Measurements from ENCODE around the gene NR1D1.

Gene NR1D1

DNA sequence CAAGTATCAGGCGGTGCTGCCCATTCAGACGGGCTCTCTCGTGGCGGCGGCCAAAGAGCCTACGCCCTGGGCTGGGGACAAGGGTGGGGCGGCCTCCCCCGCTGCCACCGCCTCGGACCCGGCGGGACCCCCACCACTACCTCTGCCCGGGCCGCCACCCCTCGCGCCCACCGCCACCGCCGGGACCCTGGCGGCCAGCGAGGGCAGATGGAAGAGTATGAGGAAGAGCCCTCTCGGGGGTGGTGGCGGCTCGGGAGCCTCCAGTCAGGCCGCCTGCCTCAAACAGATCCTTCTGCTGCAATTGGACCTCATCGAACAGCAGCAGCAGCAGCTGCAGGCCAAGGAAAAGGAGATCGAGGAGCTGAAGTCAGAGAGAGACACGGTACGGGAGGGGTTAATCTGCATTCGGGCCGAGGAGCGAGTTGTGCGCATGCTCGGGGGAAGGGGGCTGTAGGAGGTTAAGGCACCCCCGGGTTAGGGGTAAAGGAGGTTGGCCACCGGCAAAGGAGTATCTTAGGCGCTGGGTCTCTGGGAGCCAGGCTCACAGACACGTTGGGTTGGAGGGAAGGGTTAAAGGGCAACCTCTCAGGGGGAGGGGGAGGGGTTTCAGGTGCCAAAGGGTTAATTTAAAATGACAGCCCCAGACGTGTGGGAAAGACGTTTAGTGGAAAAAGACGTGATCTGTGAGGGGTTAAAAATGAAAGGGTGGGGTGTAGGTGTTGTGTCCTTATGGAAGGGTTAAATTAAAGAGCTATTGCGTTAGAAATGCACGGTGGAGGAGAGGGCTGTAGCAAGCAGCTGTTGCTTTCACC is 22.8 kb upstream of the NR1D1 start:
- POLR2A ChIA-PET: interaction anchor here (1.0 to 10.8 kb wide), 6 partner anchors 10 to 59 kb away, joined by 3 to 135 read pairs (median 7); partner anchors contain the start of genes CASC3 and NR1D1
- DNase-seq (ENCODE audit: extremely low spot score): peak; percentile 52
- CTCF ChIA-PET: interaction anchor here (1.7 to 3.7 kb wide), 2 partner anchors 10 to 12 kb away, joined by 6 to 22 read pairs; no protein-coding TSS in a partner anchor
- 0 out of 2 replicates have a peak, but pooled peaks have one; percentile 53 for TF ChIP-seq FOXM1 (IDR thresholded peaks at IDR 0.05; ENCODE audit: borderline replicate concordance)
- TF ChIP-seq NFRKB (IDR thresholded peaks at IDR 0.05): peak; percentile 92
- TF ChIP-seq FOXK2 (IDR thresholded peaks at IDR 0.05): no peak

DNA sequence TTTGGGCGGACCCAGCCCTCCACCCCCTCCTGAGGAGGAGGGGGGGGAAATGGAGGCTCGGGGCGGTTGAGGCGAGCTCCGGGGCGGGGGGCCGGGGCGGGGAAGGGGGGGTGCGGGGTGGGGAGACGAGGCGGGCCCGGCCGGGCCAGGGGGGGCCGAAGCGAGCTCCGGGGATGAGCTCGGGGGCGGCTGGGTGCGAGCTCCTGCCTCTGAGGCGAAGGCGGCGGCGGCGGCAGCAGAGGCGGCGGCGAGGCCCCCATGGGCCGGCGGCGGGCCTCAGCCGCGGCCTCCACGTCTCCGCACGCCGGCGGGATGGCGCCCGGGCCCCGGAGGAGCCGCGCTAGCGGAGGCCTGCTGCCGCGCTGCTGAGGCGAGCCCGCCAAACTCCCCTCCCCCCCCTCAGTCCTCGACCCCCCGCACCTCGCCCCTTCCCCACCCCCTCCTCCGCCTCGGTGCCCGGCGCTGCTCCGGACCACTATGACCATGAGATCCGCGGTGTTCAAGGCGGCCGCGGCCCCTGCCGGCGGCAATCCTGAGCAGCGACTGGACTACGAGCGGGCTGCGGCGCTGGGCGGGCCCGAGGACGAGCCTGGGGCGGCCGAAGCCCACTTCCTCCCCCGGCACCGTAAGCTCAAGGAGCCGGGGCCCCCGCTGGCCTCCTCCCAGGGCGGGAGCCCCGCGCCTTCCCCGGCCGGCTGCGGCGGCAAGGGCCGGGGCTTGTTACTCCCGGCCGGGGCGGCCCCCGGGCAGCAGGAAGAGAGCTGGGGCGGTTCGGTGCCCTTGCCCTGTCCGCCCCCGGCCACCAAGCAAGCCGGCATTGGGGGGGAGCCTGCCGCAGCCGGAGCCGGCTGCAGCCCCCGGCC is 22.0 kb upstream of the NR1D1 start:
- no peak for DNase-seq (ENCODE audit: extremely low spot score)
- no peak for TF ChIP-seq SP1 (IDR thresholded peaks at IDR 0.05)
- TF ChIP-seq NFRKB (IDR thresholded peaks at IDR 0.05): no peak
- TF ChIP-seq ELF4 (IDR thresholded peaks at IDR 0.05): no peak
- TF ChIP-seq FOXK2 (IDR thresholded peaks at IDR 0.05): no peak
- no peak for TF ChIP-seq SUZ12 (IDR thresholded peaks at IDR 0.05)
- no peak for TF ChIP-seq HDGF (IDR thresholded peaks at IDR 0.05; ENCODE audit: borderline replicate concordance)
- TF ChIP-seq L3MBTL2 (conservative IDR thresholded peaks at IDR 0.05): no peak
- no peak for TF ChIP-seq BHLHE40 (IDR thresholded peaks at IDR 0.05; ENCODE audit: borderline replicate concordance)
- TF ChIP-seq ARNT (IDR thresholded peaks at IDR 0.05): no peak
- no peak for TF ChIP-seq CTBP1 (IDR thresholded peaks at IDR 0.05; ENCODE audit: borderline replicate concordance)
- TF ChIP-seq, protein P1, sequence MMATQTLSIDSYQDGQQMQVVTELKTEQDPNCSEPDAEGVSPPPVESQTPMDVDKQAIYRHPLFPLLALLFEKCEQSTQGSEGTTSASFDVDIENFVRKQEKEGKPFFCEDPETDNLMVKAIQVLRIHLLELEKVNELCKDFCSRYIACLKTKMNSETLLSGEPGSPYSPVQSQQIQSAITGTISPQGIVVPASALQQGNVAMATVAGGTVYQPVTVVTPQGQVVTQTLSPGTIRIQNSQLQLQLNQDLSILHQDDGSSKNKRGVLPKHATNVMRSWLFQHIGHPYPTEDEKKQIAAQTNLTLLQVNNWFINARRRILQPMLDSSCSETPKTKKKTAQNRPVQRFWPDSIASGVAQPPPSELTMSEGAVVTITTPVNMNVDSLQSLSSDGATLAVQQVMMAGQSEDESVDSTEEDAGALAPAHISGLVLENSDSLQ (IDR thresholded peaks at IDR 0.05): no peak
- no peak for TF ChIP-seq ZNF384 (IDR thresholded peaks at IDR 0.05)
- TF ChIP-seq TARDBP (IDR thresholded peaks at IDR 0.05): no peak
- no peak for TF ChIP-seq LEF1 (IDR thresholded peaks at IDR 0.05; ENCODE audit: borderline replicate concordance)
- TF ChIP-seq FOXA1 (IDR thresholded peaks at IDR 0.05): no peak
- no peak for TF ChIP-seq FOXM1 (IDR thresholded peaks at IDR 0.05; ENCODE audit: borderline replicate concordance)
- POLR2A ChIA-PET: interaction anchor here (1.0 to 10.8 kb wide), 6 partner anchors 9 to 147 kb away, joined by 3 to 135 read pairs (median 7); partner anchors contain the start of genes CASC3 and NR1D1
- CTCF ChIA-PET: interaction anchor here (1.7 to 3.7 kb wide), 2 partner anchors 9 to 11 kb away, joined by 6 to 22 read pairs; no protein-coding TSS in a partner anchor

DNA sequence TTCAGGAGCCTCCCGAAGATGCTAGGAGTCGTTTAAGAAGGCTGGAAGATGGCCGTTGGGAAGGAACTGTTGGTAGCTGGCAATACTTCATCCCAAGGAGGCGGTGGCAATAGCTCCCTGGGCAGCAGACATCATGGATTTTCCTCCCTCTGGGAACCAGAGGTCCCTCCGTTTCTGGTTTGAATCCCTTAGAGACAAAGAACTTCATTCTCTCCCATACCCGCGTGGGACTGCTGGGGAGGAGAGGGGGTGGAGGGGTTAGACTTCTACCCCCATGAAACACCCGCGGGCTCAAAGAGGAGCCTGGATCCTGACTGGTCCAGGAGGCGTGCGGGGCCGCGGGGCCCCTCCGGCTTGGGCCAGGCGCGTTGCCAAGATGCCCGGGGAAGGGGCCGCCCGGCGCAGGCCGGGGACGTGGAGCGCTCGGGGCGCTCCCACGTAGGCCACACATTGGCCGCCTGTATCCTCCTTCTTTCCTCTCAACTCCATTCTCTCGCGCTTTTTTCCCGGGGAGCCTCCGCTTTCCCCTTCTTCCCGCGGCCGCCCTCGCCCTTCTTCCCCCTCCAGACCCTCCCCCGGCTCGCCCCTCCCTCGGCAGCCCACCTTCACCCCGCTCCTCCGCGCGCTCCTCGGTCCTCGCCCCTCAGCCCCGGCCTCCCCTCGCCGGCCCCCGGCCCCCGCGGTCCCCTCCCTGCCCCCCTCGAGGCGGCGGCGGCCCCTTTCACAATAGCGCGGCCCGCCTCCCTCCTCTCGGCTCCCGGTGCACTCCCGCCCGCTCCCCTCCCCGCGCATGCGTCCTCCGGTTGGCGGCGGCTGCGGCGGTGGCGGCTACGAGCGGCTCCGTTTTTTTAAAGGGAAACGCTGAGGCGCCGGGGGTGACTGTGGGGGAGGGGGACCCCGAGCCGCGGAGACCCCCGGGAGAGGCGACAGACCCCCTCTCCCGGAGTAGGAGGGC is 21.1 kb upstream of the NR1D1 start, which contains the start of gene MSL1:
Gene MSL1 (plus strand): TSS at position 791 of the 955 bp plus-strand sequence. CDS start 642 bp downstream, outside the sequence.
- DNase-seq (ENCODE audit: extremely low spot score): peak; percentile 74
- ChIA-PET CTCF (interaction anchor here (0.7 to 3.7 kb wide), 6 partner anchors 8 to 163 kb away, joined by 3 to 22 read pairs (median 4); no protein-coding TSS in a partner anchor), POLR2A (interaction anchor here (0.6 to 10.8 kb wide), 16 partner anchors 8 to 163 kb away, joined by 3 to 135 read pairs (median 4); partner anchors contain the start of genes CASC3 and NR1D1)
- no peak for TF ChIP-seq FOXA1 (IDR thresholded peaks at IDR 0.05)
- TF ChIP-seq SP1 (IDR thresholded peaks at IDR 0.05): no peak
- TF ChIP-seq CTBP1 (IDR thresholded peaks at IDR 0.05; ENCODE audit: borderline replicate concordance): no peak
- no peak for TF ChIP-seq BHLHE40 (IDR thresholded peaks at IDR 0.05; ENCODE audit: borderline replicate concordance)
- no peak for TF ChIP-seq FOXK2 (IDR thresholded peaks at IDR 0.05)
- no peak for TF ChIP-seq LEF1 (IDR thresholded peaks at IDR 0.05; ENCODE audit: borderline replicate concordance)
- no peak for TF ChIP-seq ELF4 (IDR thresholded peaks at IDR 0.05)
- no peak for TF ChIP-seq SUZ12 (IDR thresholded peaks at IDR 0.05)
- TF ChIP-seq ARNT (IDR thresholded peaks at IDR 0.05): no peak
- TF ChIP-seq TARDBP (IDR thresholded peaks at IDR 0.05): no peak
- no peak for TF ChIP-seq FOXM1 (IDR thresholded peaks at IDR 0.05; ENCODE audit: borderline replicate concordance)
- TF ChIP-seq ZNF384 (IDR thresholded peaks at IDR 0.05): no peak

DNA sequence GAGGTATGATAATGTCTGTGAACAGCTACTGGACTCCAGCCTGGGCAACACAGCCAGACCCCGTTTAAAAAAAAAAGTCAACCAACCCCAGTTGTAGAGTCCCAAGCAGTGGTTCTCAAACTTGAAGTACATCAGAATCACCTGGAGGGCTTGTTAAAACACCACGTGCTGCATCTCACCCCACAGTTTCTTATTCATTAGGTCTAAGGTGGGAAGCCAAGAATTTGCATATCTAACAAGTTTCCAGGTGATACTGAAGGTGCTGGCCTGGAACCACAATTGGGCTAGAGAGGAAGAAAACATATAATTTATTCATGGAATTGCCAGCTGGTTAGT is 14.7 kb upstream of the NR1D1 start:
- ChIA-PET POLR2A (interaction anchor here (0.9 to 7.1 kb wide), 8 partner anchors 9 to 61 kb away, joined by 3 to 117 read pairs (median 20); partner anchors contain the start of genes CASC3, MED24, MSL1 and NR1D1), CTCF (interaction anchor here (3.0 to 5.8 kb wide), 2 partner anchors 8 to 52 kb away, joined by 22 to 82 read pairs; partner anchors contain the start of gene MSL1)
- DNase-seq (ENCODE audit: extremely low spot score): no peak
- TF ChIP-seq ZNF384 (IDR thresholded peaks at IDR 0.05): no peak; the same call in 1 of the 2 replicates
- TF ChIP-seq ELF4 (IDR thresholded peaks at IDR 0.05): no peak

DNA sequence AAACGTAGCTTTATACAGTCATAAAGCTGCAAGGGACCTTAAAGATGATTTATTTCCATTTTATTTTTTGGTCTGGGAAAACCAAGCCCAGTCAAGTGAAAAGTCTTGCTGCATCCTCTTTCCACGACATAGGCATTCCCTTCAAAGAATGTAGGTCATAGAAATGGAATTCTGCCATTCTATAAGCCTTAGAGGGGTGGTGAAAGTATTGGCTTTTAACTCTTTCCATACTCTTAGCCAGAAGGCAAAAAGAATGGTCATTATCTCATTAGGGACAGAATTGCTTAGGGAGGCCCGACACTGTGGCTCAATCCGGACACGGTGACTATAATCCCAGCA is 13.5 kb upstream of the NR1D1 start:
- TF ChIP-seq LEF1 (IDR thresholded peaks at IDR 0.05; ENCODE audit: borderline replicate concordance) (no peak), NFRKB (IDR thresholded peaks at IDR 0.05) (no peak), FOXA1 (IDR thresholded peaks at IDR 0.05) (no peak), SP1 (IDR thresholded peaks at IDR 0.05) (no peak), ARNT (IDR thresholded peaks at IDR 0.05) (no peak), L3MBTL2 (conservative IDR thresholded peaks at IDR 0.05) (no peak), TARDBP (IDR thresholded peaks at IDR 0.05) (no peak)
- ChIA-PET POLR2A (interaction anchor here (0.6 to 7.1 kb wide), 29 partner anchors 9 to 330 kb away, joined by 3 to 117 read pairs (median 4); partner anchors contain the start of genes CASC3, MED24, MSL1 and NR1D1), CTCF (interaction anchor here (0.9 to 5.8 kb wide), 15 partner anchors 10 to 176 kb away, joined by 3 to 82 read pairs (median 7); partner anchors contain the start of genes MSL1, NR1D1 and THRA)
- no peak for DNase-seq (ENCODE audit: extremely low spot score)
